Non-pigmented ciliary epithelial cell (primary cell): ENCODE results near the gene UNK.
A peak's percentile ranks its signal among the peaks of the same experiment; 100 is the strongest.

Experiments
- DNase-seq: peaks from one replicate; pipeline ENCODE4 v3.0.0-alpha.2; 2010; ENCODE audit warnings: low read depth

The UNK gene

GRCh38 chr17:75784473-75785015 is at the start of gene UNK:
UNK (plus strand) TSS chr17:75784806; CDS start chr17:75784881, 75 bp downstream.
- DNase-seq = peak; percentile 99

GRCh38 chr17:75736173-75736835 is 48.3 kb upstream of the UNK start:
- DNase-seq = no peak

- DNase-seq = no peak
These were observed 47.3 kb upstream of the UNK start for GRCh38 chr17:75737133-75737962.

- no peak for DNase-seq
These were observed 46.3 kb upstream of the UNK start for GRCh38 chr17:75738218-75738802.

GRCh38 chr17:75739174-75739573 is 45.4 kb upstream of the UNK start:
- no peak for DNase-seq

- no peak for DNase-seq
These were observed 44.8 kb upstream of the UNK start for GRCh38 chr17:75739801-75740200.

GRCh38 chr17:75740215-75740614 is 44.4 kb upstream of the UNK start:
- DNase-seq = no peak

GRCh38 chr17:75740631-75741077 is 44.0 kb upstream of the UNK start:
- DNase-seq = no peak

GRCh38 chr17:75742337-75742736 is 42.3 kb upstream of the UNK start:
- DNase-seq = no peak

- no peak for DNase-seq
These were observed 40.9 kb upstream of the UNK start for GRCh38 chr17:75743625-75744206.

GRCh38 chr17:75748706-75749105 is 35.9 kb upstream of the UNK start:
- no peak for DNase-seq

GRCh38 chr17:75749545-75750389 is 34.8 kb upstream of the UNK start:
- no peak for DNase-seq

- DNase-seq = no peak
These were observed 33.8 kb upstream of the UNK start for GRCh38 chr17:75750661-75751423.

GRCh38 chr17:75751676-75752404 is 32.8 kb upstream of the UNK start:
- no peak for DNase-seq

- DNase-seq = no peak
These were observed 32.2 kb upstream of the UNK start for GRCh38 chr17:75752405-75752709.

GRCh38 chr17:75752802-75753513 is 31.6 kb upstream of the UNK start:
- no peak for DNase-seq

GRCh38 chr17:75753514-75754377 is 30.9 kb upstream of the UNK start:
- no peak for DNase-seq

- no peak for DNase-seq
These were observed 30.0 kb upstream of the UNK start for GRCh38 chr17:75754378-75755204.
